K562 (cell line): Measurements from ENCODE around the gene ENKUR. TPM values are rescaled to one million over a fixed set of nuclear protein-coding genes. Genes with fewer than 3 reads are reported as not detected.

Experiments used
- AFF4 ChIP-seq: sonication (generic); formaldehyde crosslinking; IDR thresholded peaks from 2 replicates; pipeline ENCODE4 v1.8.0; 2023; ENCODE audit warnings: mild to moderate bottlenecking, missing genetic modification reagents
- ZNF609 ChIP-seq: sonication (generic); formaldehyde crosslinking; IDR thresholded peaks from 2 replicates; pipeline ENCODE4 v1.8.1; 2023; ENCODE audit warnings: missing genetic modification reagents, mild to moderate bottlenecking, borderline replicate concordance
- polyA plus RNA-seq, 8 experiments: library from polyadenylated mRNA; depleted of rRNA in 4 of 8; stranded (reverse) in 5 of 8; unstranded in 3 of 8; fragments of >200 nt; fragmentation: Nextera tagmentation in 2 of 8; fragmentation: Illumina TruSeq in 1 of 8; extraction: Ambion mirVana in 2 of 8; extraction: Trizol in 1 of 8; gene quantifications; 2 replicates each; pipeline versions ENCODE4 v1.2.1 to v1.2.3, GENCODE V29; 2011 to 2014; ENCODE audit warnings: inconsistent platforms in 1 of 8, missing spikeins in 1 of 8
- total RNA-seq, 7 experiments: library from RNA; depleted of rRNA in 6 of 7; stranded (reverse); fragments of >200 nt in 6 of 7; fragmentation: Illumina TruSeq in 2 of 7; extraction: Trizol in 2 of 7; gene quantifications; 2 replicates each; pipeline versions ENCODE4 v1.2.1 to v1.2.3, GENCODE V29; 2011 to 2021; ENCODE audit warnings: low replicate concordance in 1 of 7

The ENKUR gene
- total and polyA plus RNA-seq, 9 of the 15 experiments (the other 6 are each of a cell fraction or from before 2014, with no cell fraction given), result 0.06 to 0.46 (median 0.20) TPM

DNA sequence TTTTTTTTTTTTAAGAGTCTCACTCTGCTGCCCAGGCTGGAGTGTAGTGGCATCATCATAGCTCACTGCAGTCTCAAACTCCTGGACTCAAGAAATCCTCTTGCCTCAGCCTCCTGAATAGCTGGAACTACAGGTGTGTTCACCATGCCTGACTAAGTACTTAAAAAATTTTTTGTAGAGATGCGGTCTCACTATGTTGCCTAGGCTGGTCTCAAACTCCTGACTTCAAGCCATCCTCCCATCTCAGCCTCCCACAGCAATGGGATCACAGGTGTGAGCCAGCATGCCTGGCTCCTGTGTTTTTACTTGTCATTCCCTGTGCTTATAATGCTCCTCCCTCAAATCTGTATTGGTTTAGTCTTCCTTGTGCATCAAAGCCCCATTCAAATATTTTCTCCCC, 47.2 kb upstream of the ENKUR start (continued):
- TF ChIP-seq AFF4 (CRISPR knock-in tag) (no peak), ZNF609 (CRISPR knock-in tag) (no peak)
